WERI-Rb-1 (cell line): ENCODE data around the gene CCDC137.
A peak's percentile ranks its signal among the peaks of the same experiment; 100 is the strongest.

Experiments used
- DNase-seq: peaks from one replicate; pipeline ENCODE4 v3.0.0-alpha.2; 2020
- H3K27ac ChIP-seq: fragments of 250-450 bp; sonication (Bioruptor Pico); 2 replicates; pipeline ENCODE4 v1.5.1; 2020; ENCODE audit warnings: mild to moderate bottlenecking, moderate library complexity
- H3K27me3 ChIP-seq: fragments of 250-450 bp; sonication (Bioruptor Pico); 2 replicates; pipeline ENCODE4 v1.5.1; 2021; ENCODE audit warnings: mild to moderate bottlenecking, low read depth, moderate library complexity; ENCODE audit not compliant: insufficient read depth, severe bottlenecking
- H3K36me3 ChIP-seq: fragments of 250-450 bp; sonication (Bioruptor Pico); 2 replicates; pipeline ENCODE4 v1.5.1; 2020; ENCODE audit warnings: mild to moderate bottlenecking, moderate library complexity
- H3K4me3 ChIP-seq: 2 replicates; pipeline ENCODE4 v1.5.1; 2011; ENCODE audit warnings: low read depth, mild to moderate bottlenecking, control low read depth, low read length
- H3K9me3 ChIP-seq: fragments of 250-450 bp; sonication (Bioruptor Pico); 2 replicates; pipeline ENCODE4 v1.5.1; 2021; ENCODE audit warnings: mild to moderate bottlenecking, moderate library complexity; ENCODE audit not compliant: severe bottlenecking
- CTCF ChIP-seq: IDR thresholded peaks from 2 replicates; pipeline ENCODE4 v1.5.1; 2011; ENCODE audit warnings: low read depth, mild to moderate bottlenecking, control low read depth, inconsistent platforms, low read length

CCDC137 gene

GRCh38 chr17:81655378-81656117 lies 11.0 kb upstream of the CCDC137 start:
- Histone ChIP-seq H3K36me3 (no peaks in the 10 kb centered on the region), H3K27ac (peak overlapping the region; percentile 84), H3K4me3 (no peak overlapping the region), H3K9me3 (no peaks in the 10 kb centered on the region), H3K27me3 (no peaks in the 10 kb centered on the region)
- peak; percentile 95 for DNase-seq
- no peak for TF ChIP-seq CTCF

GRCh38 chr17:81656118-81656743 lies 10.3 kb upstream of the CCDC137 start, which contains the start of gene PDE6G:
PDE6G (minus strand) TSS chr17:81656542; CDS start chr17:81653305, 3,237 bp downstream.
- TF ChIP-seq CTCF: no peak
- no peak within 1 kb of the TSS for H3K4me3 ChIP-seq
- H3K27ac ChIP-seq: peak within 1 kb of the TSS; percentile 84

GRCh38 chr17:81656835-81657234 lies 9.7 kb upstream of the CCDC137 start:
- DNase-seq: peak; percentile 83
- Histone ChIP-seq H3K4me3 (no peak overlapping the region), H3K27me3 (no peaks in the 10 kb centered on the region), H3K36me3 (no peaks in the 10 kb centered on the region), H3K9me3 (no peaks in the 10 kb centered on the region), H3K27ac (peak overlapping the region; percentile 84)
- no peak for TF ChIP-seq CTCF

More at GRCh38 chr17:81656118-81656743, 10.3 kb upstream of the CCDC137 start, which contains the start of gene PDE6G:
- Histone ChIP-seq H3K36me3 (no peaks in the 10 kb centered on the region), H3K27me3 (no peaks in the 10 kb centered on the region), H3K9me3 (no peaks in the 10 kb centered on the region)
- DNase-seq: peak; percentile 82

- DNase-seq: no peak
- no peak overlapping the region for H3K27ac ChIP-seq
Observed at GRCh38 chr17:81659038-81659437, 7.5 kb upstream of the CCDC137 start.

GRCh38 chr17:81660441-81660840 lies 6.1 kb upstream of the CCDC137 start:
- Histone ChIP-seq H3K36me3 (peaks cover 13% of the 10 kb centered on the region), H3K9me3 (no peaks in the 10 kb centered on the region), H3K27ac (no peak overlapping the region), H3K27me3 (no peaks in the 10 kb centered on the region), H3K4me3 (no peak overlapping the region)
- no peak for TF ChIP-seq CTCF
- no peak for DNase-seq

More at GRCh38 chr17:81659038-81659437, 7.5 kb upstream of the CCDC137 start:
- no peaks in the 10 kb centered on the region; the same call in 1 of the 2 replicates for H3K36me3 ChIP-seq
- no peaks in the 10 kb centered on the region for H3K9me3 ChIP-seq
- H3K27me3 ChIP-seq: no peaks in the 10 kb centered on the region
- no peak overlapping the region for H3K4me3 ChIP-seq
- TF ChIP-seq CTCF: no peak
